Measurements from ENCODE around the gene ZBTB8A. TPM values are rescaled to one million over a fixed set of nuclear protein-coding genes. Genes with fewer than 3 reads are reported as not detected.
"Not testable (repeated sequence)": the region's sequence is repeated elsewhere in the genome, so short reads cannot be mapped to it uniquely, and the experiment has no call there.

ZBTB8A gene
- total RNA-seq, 2 experiments from 2014 or later = 0.21 to 0.24 TPM

DNA sequence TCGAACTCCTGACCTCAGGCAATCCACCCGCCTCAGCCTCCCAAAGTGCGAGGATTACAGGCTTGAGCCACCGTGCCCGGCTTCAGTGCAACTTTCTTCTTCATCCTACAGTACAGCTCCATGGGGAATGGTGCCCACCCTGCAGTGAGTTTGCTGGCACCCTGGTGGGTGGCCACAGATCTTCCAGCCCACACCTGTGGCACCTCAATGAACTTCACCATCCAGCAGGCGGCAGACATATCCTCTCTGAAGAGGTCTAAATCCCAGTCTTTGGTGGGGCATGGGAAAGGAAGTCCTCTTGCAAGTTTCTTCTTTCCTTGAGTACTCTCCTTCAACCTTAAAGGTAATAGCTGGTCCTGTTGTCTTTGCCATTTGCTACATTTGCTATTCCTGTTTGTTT, 18.1 kb upstream of the ZBTB8A start:
- H3K27me3 Mint-ChIP-seq = peaks cover 12% of the 10 kb centered on the region
- no peak overlapping the region for H3K27ac Mint-ChIP-seq
- H3K4me3 Mint-ChIP-seq = peak overlapping the region; percentile 53
- H3K9me3 Mint-ChIP-seq = no peaks in the 10 kb centered on the region
- peaks cover 5% of the 10 kb centered on the region for H3K4me1 Mint-ChIP-seq
- DNase-seq = no peak
- no peaks in the 10 kb centered on the region for H3K36me3 Mint-ChIP-seq

DNA sequence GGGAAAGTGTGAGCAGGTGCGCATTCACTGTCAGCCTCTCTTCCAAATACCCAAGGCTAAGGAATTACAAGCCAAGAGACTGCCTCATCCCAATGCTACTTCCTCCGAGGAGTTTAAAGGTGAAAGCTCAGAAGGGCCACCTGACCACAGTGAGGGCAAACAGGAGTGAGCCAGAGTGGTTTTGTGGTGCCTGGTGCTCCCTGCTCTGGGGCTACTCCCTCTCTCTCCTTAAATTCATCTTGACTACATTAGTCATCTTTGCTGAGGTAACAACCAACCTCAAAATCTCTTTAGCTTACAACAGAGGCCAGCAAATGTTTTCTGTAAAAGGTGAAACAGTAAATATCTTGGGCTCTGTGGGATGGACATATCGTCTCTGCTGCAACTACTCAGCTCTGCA, 14.2 kb upstream of the ZBTB8A start:
- H3K27ac Mint-ChIP-seq = no peak overlapping the region
- DNase-seq = no peak
- peaks cover 5% of the 10 kb centered on the region for H3K4me1 Mint-ChIP-seq
- peaks cover 12% of the 10 kb centered on the region for H3K27me3 Mint-ChIP-seq
- H3K4me3 Mint-ChIP-seq = no peak overlapping the region
- H3K36me3 Mint-ChIP-seq = no peaks in the 10 kb centered on the region
- no peaks in the 10 kb centered on the region for H3K9me3 Mint-ChIP-seq

GRCh38 chr1:32525661-32526444, 13.4 kb upstream of the ZBTB8A start:
- Mint-ChIP-seq H3K4me3 (no peak overlapping the region), H3K9me3 (no peaks in the 10 kb centered on the region)

DNA sequence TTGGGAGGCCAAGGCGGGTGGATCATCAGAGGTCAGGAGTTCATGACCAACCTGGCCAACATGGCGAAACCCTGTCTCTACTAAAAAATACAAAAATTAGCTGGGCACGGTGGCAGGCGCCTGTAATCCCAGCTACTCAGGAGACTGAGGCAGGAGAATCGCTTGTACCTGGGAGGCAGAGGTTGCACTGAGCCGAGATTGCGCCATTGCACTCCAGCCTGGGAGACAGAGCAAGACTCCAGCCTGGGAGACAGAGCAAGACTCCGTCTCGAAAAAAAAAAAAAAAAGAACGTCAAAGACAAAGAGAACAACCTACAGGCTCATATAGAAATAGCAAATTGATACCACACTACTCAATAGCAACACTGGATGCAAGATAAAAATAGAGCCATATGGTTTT, 10.7 kb upstream of the ZBTB8A start:
- not testable (repeated sequence) for DNase-seq, H3K4me1 Mint-ChIP-seq, H3K4me3 Mint-ChIP-seq, H3K9me3 Mint-ChIP-seq, H3K36me3 Mint-ChIP-seq, H3K27ac Mint-ChIP-seq, H3K27me3 Mint-ChIP-seq

More at GRCh38 chr1:32525661-32526444, 13.4 kb upstream of the ZBTB8A start:
- no peak for DNase-seq
- Mint-ChIP-seq H3K36me3 (no peaks in the 10 kb centered on the region), H3K4me1 (peaks cover 5% of the 10 kb centered on the region), H3K27ac (no peak overlapping the region), H3K27me3 (peaks cover 12% of the 10 kb centered on the region)

GRCh38 chr1:32533792-32534327, 5.4 kb upstream of the ZBTB8A start:
- no peak for DNase-seq
- Mint-ChIP-seq H3K27ac (no peak overlapping the region), H3K4me3 (no peak overlapping the region), H3K4me1 (no peaks in the 10 kb centered on the region), H3K36me3 (peaks cover 1% of the 10 kb centered on the region), H3K9me3 (no peaks in the 10 kb centered on the region), H3K27me3 (peaks cover 44% of the 10 kb centered on the region)

GRCh38 chr1:32536117-32536516, 3.1 kb upstream of the ZBTB8A start:
- Mint-ChIP-seq H3K9me3 (no peaks in the 10 kb centered on the region), H3K27me3 (peaks cover 62% of the 10 kb centered on the region), H3K4me3 (no peak overlapping the region), H3K27ac (no peak overlapping the region), H3K4me1 (peaks cover 8% of the 10 kb centered on the region), H3K36me3 (peaks cover 1% of the 10 kb centered on the region)
- no peak for DNase-seq

DNA sequence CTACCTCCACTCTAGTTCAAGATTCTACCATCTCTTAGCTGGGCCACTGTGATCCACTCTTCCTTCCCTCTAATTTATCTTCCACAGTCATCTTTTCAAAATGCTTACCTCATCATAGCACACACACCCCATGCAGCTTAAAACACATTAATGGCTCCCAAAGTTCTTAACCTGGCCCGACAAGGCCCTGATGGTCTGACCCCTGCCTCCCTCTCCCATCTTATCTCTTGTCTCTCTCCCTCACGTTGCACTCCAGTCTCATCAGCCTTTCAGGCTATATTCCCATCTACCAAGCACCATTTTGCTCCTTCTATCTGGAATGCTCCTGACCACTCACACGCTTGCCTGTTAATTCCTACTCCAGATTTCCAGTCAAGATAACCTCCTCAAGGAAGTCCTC, 2.5 kb upstream of the ZBTB8A start:
- DNase-seq = no peak
- no peaks in the 10 kb centered on the region for H3K9me3 Mint-ChIP-seq
- peaks cover 8% of the 10 kb centered on the region for H3K4me1 Mint-ChIP-seq
- H3K27ac Mint-ChIP-seq = no peak overlapping the region
- H3K27me3 Mint-ChIP-seq = peaks cover 68% of the 10 kb centered on the region
- no peak overlapping the region for H3K4me3 Mint-ChIP-seq
- H3K36me3 Mint-ChIP-seq = peaks cover 1% of the 10 kb centered on the region

GRCh38 chr1:32539584-32540571, 651 bp downstream of the ZBTB8A start:
- Mint-ChIP-seq H3K27ac (no peak overlapping the region), H3K4me3 (peak overlapping the region; percentile 76), H3K27me3 (peaks cover 81% of the 10 kb centered on the region)

GRCh38 chr1:32540605-32541004, 1.4 kb downstream of the ZBTB8A start:
- no peaks in the 10 kb centered on the region for H3K9me3 Mint-ChIP-seq
- H3K4me1 Mint-ChIP-seq = peaks cover 8% of the 10 kb centered on the region
- no peak for DNase-seq
- peak overlapping the region; percentile 76 for H3K4me3 Mint-ChIP-seq
- H3K27me3 Mint-ChIP-seq = peaks cover 76% of the 10 kb centered on the region
- no peak overlapping the region for H3K27ac Mint-ChIP-seq
- peaks cover 1% of the 10 kb centered on the region for H3K36me3 Mint-ChIP-seq

More at GRCh38 chr1:32539584-32540571, 651 bp downstream of the ZBTB8A start:
- DNase-seq = peak; percentile 35
- Mint-ChIP-seq H3K9me3 (no peaks in the 10 kb centered on the region), H3K36me3 (peaks cover 1% of the 10 kb centered on the region), H3K4me1 (peaks cover 8% of the 10 kb centered on the region)

DNA sequence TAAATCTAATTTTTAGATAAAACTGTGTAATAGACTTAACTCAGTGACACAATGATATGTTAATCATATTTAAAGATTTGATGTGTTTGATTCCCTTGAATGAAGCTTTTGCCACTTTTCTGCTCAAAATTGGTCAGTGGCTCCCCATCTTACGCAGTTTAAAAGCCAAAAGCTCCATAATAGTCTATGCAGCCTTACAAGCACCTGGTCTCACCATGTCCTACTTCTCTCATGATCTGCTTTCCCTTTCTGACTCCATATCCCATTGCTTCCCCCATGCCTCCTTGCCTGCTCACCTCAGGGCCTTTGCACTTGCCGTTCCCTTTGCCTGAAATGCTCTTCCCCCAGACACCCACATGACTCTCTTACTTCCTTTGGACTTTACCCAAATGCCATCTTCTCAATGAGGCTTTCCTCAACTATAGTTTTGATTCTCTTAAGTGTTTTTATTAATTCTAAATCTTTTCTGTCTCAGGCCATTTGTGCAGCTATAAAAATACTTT, 1.9 kb downstream of the ZBTB8A start:
- Mint-ChIP-seq H3K27ac (no peak overlapping the region), H3K9me3 (no peaks in the 10 kb centered on the region), H3K27me3 (peaks cover 77% of the 10 kb centered on the region), H3K4me3 (no peak overlapping the region), H3K36me3 (peaks cover 1% of the 10 kb centered on the region), H3K4me1 (peaks cover 8% of the 10 kb centered on the region)
- DNase-seq = no peak

DNA sequence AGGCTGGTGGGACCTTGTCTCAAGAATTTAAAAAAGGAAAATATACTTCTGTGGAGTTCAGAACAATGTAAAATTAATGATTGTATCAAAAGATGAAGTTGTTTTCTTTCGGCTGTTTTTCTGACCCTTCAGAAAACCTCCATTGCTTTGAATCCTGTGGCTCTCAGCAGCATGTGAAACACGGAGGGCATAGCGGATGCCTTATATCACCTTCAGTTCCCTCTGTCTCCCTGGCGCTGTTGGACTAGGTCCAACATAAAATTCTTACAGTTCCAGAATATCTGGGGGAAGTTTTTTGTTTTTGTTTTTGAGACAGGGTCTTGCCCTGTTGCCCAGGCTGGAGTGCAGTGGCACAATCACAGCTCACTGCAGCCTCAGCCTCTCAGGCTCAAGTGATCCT, 7.4 kb downstream of the ZBTB8A start:
- H3K4me1 Mint-ChIP-seq = no peaks in the 10 kb centered on the region
- DNase-seq = no peak
- H3K36me3 Mint-ChIP-seq = no peaks in the 10 kb centered on the region
- H3K9me3 Mint-ChIP-seq = no peaks in the 10 kb centered on the region
- no peak overlapping the region for H3K27ac Mint-ChIP-seq
- H3K27me3 Mint-ChIP-seq = peaks cover 30% of the 10 kb centered on the region
- no peak overlapping the region for H3K4me3 Mint-ChIP-seq

DNA sequence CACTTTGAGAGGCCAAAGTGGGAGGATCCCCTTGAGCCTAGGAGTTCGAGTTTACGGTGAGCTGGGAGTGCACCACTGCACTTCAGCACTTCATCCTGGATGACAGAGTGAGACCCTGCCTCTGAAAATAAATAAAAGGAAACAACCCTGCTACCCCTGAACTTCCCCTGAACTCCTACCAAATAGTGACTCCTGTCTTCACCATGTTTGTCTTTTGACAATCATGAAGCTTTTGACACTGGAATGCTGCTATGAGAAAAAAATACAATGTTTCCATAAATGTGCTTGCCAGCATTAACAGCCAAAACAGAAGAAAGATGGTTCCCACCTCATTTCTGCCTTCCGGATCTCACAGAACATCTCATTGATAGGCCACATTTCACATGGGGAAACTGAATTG, 10.4 kb downstream of the ZBTB8A start:
- DNase-seq = no peak
- no peaks in the 10 kb centered on the region for H3K36me3 Mint-ChIP-seq
- H3K9me3 Mint-ChIP-seq = no peaks in the 10 kb centered on the region
- no peak overlapping the region for H3K27ac Mint-ChIP-seq
- peaks cover 6% of the 10 kb centered on the region for H3K27me3 Mint-ChIP-seq
- no peaks in the 10 kb centered on the region for H3K4me1 Mint-ChIP-seq
- H3K4me3 Mint-ChIP-seq = no peak overlapping the region

GRCh38 chr1:32554288-32554687, 15.1 kb downstream of the ZBTB8A start:
- H3K9me3 Mint-ChIP-seq = no peaks in the 10 kb centered on the region
- no peak overlapping the region for H3K27ac Mint-ChIP-seq
- no peaks in the 10 kb centered on the region for H3K36me3 Mint-ChIP-seq
- no peak for DNase-seq
- H3K27me3 Mint-ChIP-seq = no peaks in the 10 kb centered on the region
- H3K4me3 Mint-ChIP-seq = no peak overlapping the region
- no peaks in the 10 kb centered on the region for H3K4me1 Mint-ChIP-seq

- H3K27me3 Mint-ChIP-seq, H3K4me3 Mint-ChIP-seq, H3K9me3 Mint-ChIP-seq, DNase-seq, H3K4me1 Mint-ChIP-seq, H3K36me3 Mint-ChIP-seq, H3K27ac Mint-ChIP-seq: not testable (repeated sequence)
These were observed 17.8 kb downstream of the ZBTB8A start for GRCh38 chr1:32557035-32557434.

GRCh38 chr1:32557812-32558211, 18.6 kb downstream of the ZBTB8A start:
- Mint-ChIP-seq H3K36me3 (no peaks in the 10 kb centered on the region), H3K4me3 (no peak overlapping the region)

More at GRCh38 chr1:32557812-32558211, 18.6 kb downstream of the ZBTB8A start:
- Mint-ChIP-seq H3K27me3 (peaks cover 7% of the 10 kb centered on the region), H3K4me1 (no peaks in the 10 kb centered on the region), H3K27ac (no peak overlapping the region), H3K9me3 (no peaks in the 10 kb centered on the region)
- no peak for DNase-seq
